SK-N-SH treated with all-trans-retinoic acid at 6 μM for 48 hours (cell line): ENCODE measurements around the gene SFT2D2.
A peak's percentile ranks its signal among the peaks of the same experiment; 100 is the strongest.

Source experiments
- ATAC-seq: fragments of 200-7000 bp; cut with Tn5 transposase; 3 replicates; pipeline ENCODE4 v1.9.1; 2020; ENCODE audit warnings: mild to moderate bottlenecking, moderate library complexity
- ARNTL ChIP-seq: fragments of 450-650 bp; formaldehyde crosslinking; IDR thresholded peaks from 2 replicates; pipeline ENCODE4 v1.5.0; 2020; ENCODE audit warnings: low read depth, mild to moderate bottlenecking, moderate library complexity, borderline replicate concordance
- BACH2 ChIP-seq: fragments of 250-450 bp; sonication (Bioruptor Pico); IDR thresholded peaks from 2 replicates; pipeline ENCODE4 v1.9.0; 2021; ENCODE audit warnings: mild to moderate bottlenecking, borderline replicate concordance
- GLIS3 ChIP-seq: fragments of 250-450 bp; sonication (Bioruptor Pico); IDR thresholded peaks from 2 replicates; pipeline ENCODE4 v1.5.0; 2020; ENCODE audit warnings: mild to moderate bottlenecking, moderate library complexity
- ISL1 ChIP-seq: fragments of 250-450 bp; sonication (Bioruptor Pico); IDR thresholded peaks from 2 replicates; pipeline ENCODE4 v2.1.2; 2022; ENCODE audit warnings: mild to moderate bottlenecking, moderate library complexity
- OSR1 ChIP-seq: fragments of 250-450 bp; sonication (Bioruptor Pico); IDR thresholded peaks from 2 replicates; pipeline ENCODE4 v1.8.0; 2022; ENCODE audit warnings: moderate library complexity, mild to moderate bottlenecking, inconsistent platforms
- PATZ1 ChIP-seq: fragments of 250-450 bp; sonication (Bioruptor Pico); IDR thresholded peaks from 2 replicates; pipeline ENCODE4 v1.8.0; 2020; ENCODE audit warnings: mild to moderate bottlenecking, moderate library complexity, borderline replicate concordance
- POU6F1 ChIP-seq: fragments of 250-450 bp; sonication (Bioruptor Pico); IDR thresholded peaks from 2 replicates; pipeline ENCODE4 v1.8.0; 2021; ENCODE audit warnings: low read depth, mild to moderate bottlenecking, moderate library complexity, borderline replicate concordance
- RARB ChIP-seq: fragments of 250-450 bp; sonication (Bioruptor Pico); IDR thresholded peaks from 2 replicates; pipeline ENCODE4 v1.8.0; 2021; ENCODE audit warnings: mild to moderate bottlenecking, moderate library complexity
- SNAI2 ChIP-seq: fragments of 250-450 bp; sonication (Bioruptor Pico); IDR thresholded peaks from 2 replicates; pipeline ENCODE4 v1.5.0; 2020; ENCODE audit warnings: mild to moderate bottlenecking, moderate library complexity
- TCF4 ChIP-seq: fragments of 250-450 bp; sonication (Bioruptor Pico); IDR thresholded peaks from 2 replicates; pipeline ENCODE4 v1.8.0; 2021; ENCODE audit warnings: mild to moderate bottlenecking, moderate library complexity, borderline replicate concordance
- ZC3H10 ChIP-seq: fragments of 250-450 bp; sonication (Bioruptor Pico); IDR thresholded peaks from 2 replicates; pipeline ENCODE4 v1.5.1; 2021; ENCODE audit warnings: mild to moderate bottlenecking, moderate library complexity
- ZFP3 ChIP-seq: fragments of 250-450 bp; sonication (Bioruptor Pico); IDR thresholded peaks from 2 replicates; pipeline ENCODE4 v1.5.0; 2020; ENCODE audit warnings: mild to moderate bottlenecking, moderate library complexity
- ZFP30 ChIP-seq: fragments of 450-650 bp; formaldehyde crosslinking; IDR thresholded peaks from 2 replicates; pipeline ENCODE4 v1.5.0; 2022; ENCODE audit warnings: mild to moderate bottlenecking, moderate library complexity
- ZNF565 ChIP-seq: fragments of 450-650 bp; formaldehyde crosslinking; conservative IDR thresholded peaks from 2 replicates; pipeline ENCODE4 v1.5.0; 2020; ENCODE audit warnings: low read depth, mild to moderate bottlenecking, moderate library complexity
- ZNF70 ChIP-seq: fragments of 450-650 bp; formaldehyde crosslinking; IDR thresholded peaks from 2 replicates; pipeline ENCODE4 v1.5.0; 2020; ENCODE audit warnings: mild to moderate bottlenecking, moderate library complexity
- ZNF8 ChIP-seq: fragments of 450-650 bp; formaldehyde crosslinking; IDR thresholded peaks from 2 replicates; pipeline ENCODE4 v1.5.0; 2020; ENCODE audit warnings: mild to moderate bottlenecking, moderate library complexity
- TF ChIP-seq, protein P1 (sequence below): fragments of 250-450 bp; sonication (Bioruptor Pico); IDR thresholded peaks from 2 replicates; pipeline ENCODE4 v1.5.1; 2021; ENCODE audit warnings: mild to moderate bottlenecking, moderate library complexity
- TF ChIP-seq, protein P2 (sequence below): fragments of 250-450 bp; sonication (Bioruptor Pico); IDR thresholded peaks from 2 replicates; pipeline ENCODE4 v1.5.0; 2020; ENCODE audit warnings: mild to moderate bottlenecking, moderate library complexity

Gene SFT2D2

GRCh38 chr1:168300626-168301025, 74.8 kb downstream of the SFT2D2 start:
- no peak for TF ChIP-seq PATZ1 (CRISPR knock-in tag)
- no peak for TF ChIP-seq ZC3H10 (CRISPR knock-in tag)
- TF ChIP-seq BACH2 (CRISPR knock-in tag) = no peak
- TF ChIP-seq ZNF565 (CRISPR knock-in tag) = no peak
- TF ChIP-seq ZFP30 (CRISPR knock-in tag) = no peak
- TF ChIP-seq TCF4 = no peak
- no peak for TF ChIP-seq OSR1 (CRISPR knock-in tag)
- TF ChIP-seq, protein P1, sequence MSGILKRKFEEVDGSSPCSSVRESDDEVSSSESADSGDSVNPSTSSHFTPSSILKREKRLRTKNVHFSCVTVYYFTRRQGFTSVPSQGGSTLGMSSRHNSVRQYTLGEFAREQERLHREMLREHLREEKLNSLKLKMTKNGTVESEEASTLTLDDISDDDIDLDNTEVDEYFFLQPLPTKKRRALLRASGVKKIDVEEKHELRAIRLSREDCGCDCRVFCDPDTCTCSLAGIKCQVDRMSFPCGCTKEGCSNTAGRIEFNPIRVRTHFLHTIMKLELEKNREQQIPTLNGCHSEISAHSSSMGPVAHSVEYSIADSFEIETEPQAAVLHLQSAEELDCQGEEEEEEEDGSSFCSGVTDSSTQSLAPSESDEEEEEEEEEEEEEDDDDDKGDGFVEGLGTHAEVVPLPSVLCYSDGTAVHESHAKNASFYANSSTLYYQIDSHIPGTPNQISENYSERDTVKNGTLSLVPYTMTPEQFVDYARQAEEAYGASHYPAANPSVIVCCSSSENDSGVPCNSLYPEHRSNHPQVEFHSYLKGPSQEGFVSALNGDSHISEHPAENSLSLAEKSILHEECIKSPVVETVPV (CRISPR knock-in tag) = no peak
- TF ChIP-seq SNAI2 (CRISPR knock-in tag) = no peak
- TF ChIP-seq GLIS3 (CRISPR knock-in tag) = no peak
- TF ChIP-seq POU6F1 (CRISPR knock-in tag) = no peak
- TF ChIP-seq ZFP3 = no peak
- no peak for TF ChIP-seq ZNF70
- TF ChIP-seq ZNF8 = no peak
- TF ChIP-seq ARNTL = no peak
- no peak for TF ChIP-seq ISL1 (CRISPR knock-in tag)
- ATAC-seq = no peak

DNA sequence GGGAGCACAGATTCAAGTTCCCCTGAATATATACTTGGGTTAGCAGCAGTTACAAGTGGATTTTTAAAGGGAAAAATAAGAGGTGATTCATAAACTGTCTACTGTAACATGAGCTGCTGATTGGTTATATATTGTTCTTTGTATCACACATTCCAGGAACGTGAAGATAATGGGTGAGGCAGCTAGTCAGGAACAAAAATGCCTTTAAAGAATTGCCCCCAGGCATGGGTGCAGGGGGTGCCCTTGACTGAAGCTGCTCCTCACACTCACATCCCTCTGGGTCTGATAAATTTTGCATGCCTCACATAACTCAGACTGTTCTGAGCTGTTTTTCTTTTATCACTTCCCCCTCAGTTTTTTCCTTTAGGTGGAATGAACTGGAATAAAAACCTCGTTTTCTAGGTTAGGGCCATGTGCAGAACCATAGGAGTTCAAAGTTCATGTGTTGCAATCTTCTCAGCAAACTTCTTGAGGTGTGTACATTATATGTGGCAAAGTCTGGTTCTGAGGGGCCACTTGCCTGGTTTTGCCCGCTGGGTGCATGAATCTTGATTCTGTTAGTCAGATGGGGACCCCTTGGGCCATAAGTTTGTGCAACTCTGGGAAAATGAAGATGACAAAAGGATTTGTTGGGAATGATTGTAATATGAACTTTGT, 76.0 kb downstream of the SFT2D2 start:
- peak; percentile 88 for ATAC-seq
- TF ChIP-seq GLIS3 (CRISPR knock-in tag) (no peak), RARB (CRISPR knock-in tag) (no peak), ZC3H10 (CRISPR knock-in tag) (no peak), POU6F1 (CRISPR knock-in tag) (no peak), ARNTL (no peak), ZNF8 (no peak), TCF4 (no peak)
- TF ChIP-seq, protein P2, sequence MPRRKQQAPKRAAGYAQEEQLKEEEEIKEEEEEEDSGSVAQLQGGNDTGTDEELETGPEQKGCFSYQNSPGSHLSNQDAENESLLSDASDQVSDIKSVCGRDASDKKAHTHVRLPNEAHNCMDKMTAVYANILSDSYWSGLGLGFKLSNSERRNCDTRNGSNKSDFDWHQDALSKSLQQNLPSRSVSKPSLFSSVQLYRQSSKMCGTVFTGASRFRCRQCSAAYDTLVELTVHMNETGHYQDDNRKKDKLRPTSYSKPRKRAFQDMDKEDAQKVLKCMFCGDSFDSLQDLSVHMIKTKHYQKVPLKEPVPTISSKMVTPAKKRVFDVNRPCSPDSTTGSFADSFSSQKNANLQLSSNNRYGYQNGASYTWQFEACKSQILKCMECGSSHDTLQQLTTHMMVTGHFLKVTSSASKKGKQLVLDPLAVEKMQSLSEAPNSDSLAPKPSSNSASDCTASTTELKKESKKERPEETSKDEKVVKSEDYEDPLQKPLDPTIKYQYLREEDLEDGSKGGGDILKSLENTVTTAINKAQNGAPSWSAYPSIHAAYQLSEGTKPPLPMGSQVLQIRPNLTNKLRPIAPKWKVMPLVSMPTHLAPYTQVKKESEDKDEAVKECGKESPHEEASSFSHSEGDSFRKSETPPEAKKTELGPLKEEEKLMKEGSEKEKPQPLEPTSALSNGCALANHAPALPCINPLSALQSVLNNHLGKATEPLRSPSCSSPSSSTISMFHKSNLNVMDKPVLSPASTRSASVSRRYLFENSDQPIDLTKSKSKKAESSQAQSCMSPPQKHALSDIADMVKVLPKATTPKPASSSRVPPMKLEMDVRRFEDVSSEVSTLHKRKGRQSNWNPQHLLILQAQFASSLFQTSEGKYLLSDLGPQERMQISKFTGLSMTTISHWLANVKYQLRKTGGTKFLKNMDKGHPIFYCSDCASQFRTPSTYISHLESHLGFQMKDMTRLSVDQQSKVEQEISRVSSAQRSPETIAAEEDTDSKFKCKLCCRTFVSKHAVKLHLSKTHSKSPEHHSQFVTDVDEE (CRISPR knock-in tag) = no peak
- TF ChIP-seq, all 23 proteins: peak for 0
